ENCODE data around the gene TTC33. TPM values are rescaled to one million over a fixed set of nuclear protein-coding genes. Genes with fewer than 3 reads are reported as not detected.
A peak's percentile ranks its signal among the peaks of the same experiment; 100 is the strongest.

Gene TTC33
- total RNA-seq, 1 donor from 2014 or later, result 18.5 TPM

DNA sequence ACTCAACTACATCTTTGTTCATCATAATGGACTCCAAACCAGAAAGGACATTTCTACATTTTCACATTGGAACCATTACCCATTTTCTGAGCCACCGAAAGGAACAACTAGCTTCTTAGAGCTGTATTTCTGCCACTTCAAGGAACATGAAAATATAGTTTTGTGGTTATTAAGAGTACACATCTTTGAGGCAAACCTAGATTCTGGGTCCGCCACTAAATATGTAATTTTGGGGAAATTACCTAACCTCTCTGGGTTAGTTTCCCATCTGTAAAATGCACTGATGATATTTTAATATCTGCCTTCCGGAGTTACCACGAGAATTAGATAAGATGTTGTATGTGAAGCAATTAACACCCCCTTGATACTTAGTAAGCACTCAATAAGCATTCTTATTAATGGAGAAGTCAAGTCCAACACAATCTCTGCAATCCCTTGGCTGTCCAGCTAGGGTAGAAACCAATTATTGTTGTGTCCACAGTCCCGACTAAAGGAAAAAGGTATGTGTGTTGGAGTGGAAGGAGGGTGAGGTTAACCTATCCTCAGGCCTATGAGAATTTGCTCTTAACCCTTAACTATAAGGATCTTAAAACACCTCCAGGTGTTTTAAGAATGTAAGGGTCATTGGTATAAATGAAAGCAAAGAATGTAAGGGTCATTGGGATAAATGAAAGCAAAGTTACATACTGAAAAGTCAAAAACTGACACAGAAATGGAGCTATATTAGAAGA, 170.1 kb downstream of the TTC33 start:
- Mint-ChIP-seq H3K27ac (ENCODE audit: unreplicated experiment) (peak overlapping the region; percentile 36), H3K4me3 (no peak overlapping the region), H3K4me1 (peaks cover 9% of the 10 kb centered on the region), H3K36me3 (ENCODE audit: low read depth) (no peaks in the 10 kb centered on the region), H3K27me3 (ENCODE audit: low read depth) (no peaks in the 10 kb centered on the region), H3K9me3 (peaks cover 5% of the 10 kb centered on the region)
- no peak for DNase-seq (ENCODE audit: low read depth, low spot score)
- TF ChIP-seq, protein P1, sequence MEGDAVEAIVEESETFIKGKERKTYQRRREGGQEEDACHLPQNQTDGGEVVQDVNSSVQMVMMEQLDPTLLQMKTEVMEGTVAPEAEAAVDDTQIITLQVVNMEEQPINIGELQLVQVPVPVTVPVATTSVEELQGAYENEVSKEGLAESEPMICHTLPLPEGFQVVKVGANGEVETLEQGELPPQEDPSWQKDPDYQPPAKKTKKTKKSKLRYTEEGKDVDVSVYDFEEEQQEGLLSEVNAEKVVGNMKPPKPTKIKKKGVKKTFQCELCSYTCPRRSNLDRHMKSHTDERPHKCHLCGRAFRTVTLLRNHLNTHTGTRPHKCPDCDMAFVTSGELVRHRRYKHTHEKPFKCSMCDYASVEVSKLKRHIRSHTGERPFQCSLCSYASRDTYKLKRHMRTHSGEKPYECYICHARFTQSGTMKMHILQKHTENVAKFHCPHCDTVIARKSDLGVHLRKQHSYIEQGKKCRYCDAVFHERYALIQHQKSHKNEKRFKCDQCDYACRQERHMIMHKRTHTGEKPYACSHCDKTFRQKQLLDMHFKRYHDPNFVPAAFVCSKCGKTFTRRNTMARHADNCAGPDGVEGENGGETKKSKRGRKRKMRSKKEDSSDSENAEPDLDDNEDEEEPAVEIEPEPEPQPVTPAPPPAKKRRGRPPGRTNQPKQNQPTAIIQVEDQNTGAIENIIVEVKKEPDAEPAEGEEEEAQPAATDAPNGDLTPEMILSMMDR (conservative IDR thresholded peaks at IDR 0.05), result no peak

DNA sequence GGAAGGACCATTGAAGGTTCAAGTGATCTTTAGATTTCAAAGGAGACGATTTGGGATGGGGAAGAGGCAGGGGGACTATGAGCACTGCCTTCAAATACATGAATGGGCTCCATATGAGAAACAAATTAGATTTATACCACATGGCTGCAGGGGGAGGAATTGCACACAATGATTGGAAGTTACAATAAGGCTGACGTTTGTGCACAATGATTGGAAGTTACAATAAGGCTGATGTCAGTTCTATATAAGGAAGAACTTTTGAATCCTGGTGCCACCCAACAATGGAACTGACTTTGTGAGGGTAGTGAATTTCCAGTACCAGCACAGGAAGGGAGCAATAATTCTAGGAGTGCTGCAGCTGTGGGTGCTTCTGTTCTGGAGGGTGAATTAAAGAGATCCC, 171.7 kb downstream of the TTC33 start:
- H3K27ac Mint-ChIP-seq (ENCODE audit: unreplicated experiment), result no peak overlapping the region
- no peak for DNase-seq (ENCODE audit: low read depth, low spot score)
- no peaks in the 10 kb centered on the region for H3K27me3 Mint-ChIP-seq (ENCODE audit: low read depth)
- H3K4me1 Mint-ChIP-seq, result peaks cover 14% of the 10 kb centered on the region
- no peaks in the 10 kb centered on the region for H3K36me3 Mint-ChIP-seq (ENCODE audit: low read depth)
- H3K4me3 Mint-ChIP-seq, result no peak overlapping the region
- peaks cover 2% of the 10 kb centered on the region for H3K9me3 Mint-ChIP-seq
- TF ChIP-seq, protein P1 (conservative IDR thresholded peaks at IDR 0.05), result no peak

DNA sequence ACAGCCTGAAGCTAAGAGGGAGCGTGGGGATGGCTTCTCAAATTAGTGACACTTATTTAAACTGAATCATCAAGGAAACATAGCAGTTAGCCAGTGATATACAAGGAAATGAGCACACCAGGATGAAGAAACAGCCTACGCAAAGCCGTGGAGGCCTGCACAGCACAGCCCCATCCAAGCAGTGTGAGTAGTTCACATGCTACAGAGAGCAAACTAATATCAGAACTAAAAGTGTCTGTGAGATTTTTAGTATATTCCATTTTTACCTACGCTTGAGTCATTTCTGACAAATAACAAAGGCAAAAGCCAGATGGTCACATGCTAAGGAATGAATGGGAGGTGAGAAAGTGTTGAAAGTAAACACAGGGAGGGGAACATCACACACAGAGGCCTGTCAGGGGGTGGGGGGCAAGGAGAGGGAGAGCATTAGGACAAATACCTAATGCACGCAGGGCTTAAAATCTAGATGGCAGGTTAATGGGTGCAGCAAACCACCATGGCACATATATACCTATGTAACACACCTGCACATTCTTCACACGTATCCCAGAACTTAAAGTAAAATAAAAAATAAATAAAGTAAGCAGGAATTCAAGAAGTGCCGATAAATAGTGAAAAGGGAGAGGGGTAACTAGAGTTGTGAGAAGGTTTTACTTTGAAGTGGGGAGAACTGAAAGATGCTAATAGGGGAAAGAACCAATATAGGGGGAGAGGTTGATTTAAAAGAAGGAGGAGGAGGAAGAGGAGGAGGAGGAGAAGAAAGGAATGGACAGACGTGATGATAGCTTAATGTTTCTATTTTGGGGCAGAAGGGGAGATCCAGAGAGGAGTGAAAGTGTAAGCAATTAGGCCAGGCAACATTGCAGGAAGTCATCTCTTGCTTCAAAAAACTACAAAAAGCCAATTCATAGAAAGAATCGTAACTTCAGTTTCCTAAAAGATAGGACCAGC, 177.0 kb downstream of the TTC33 start:
- Mint-ChIP-seq H3K9me3 (no peaks in the 10 kb centered on the region), H3K27ac (ENCODE audit: unreplicated experiment) (peak overlapping the region; percentile 86)

DNA sequence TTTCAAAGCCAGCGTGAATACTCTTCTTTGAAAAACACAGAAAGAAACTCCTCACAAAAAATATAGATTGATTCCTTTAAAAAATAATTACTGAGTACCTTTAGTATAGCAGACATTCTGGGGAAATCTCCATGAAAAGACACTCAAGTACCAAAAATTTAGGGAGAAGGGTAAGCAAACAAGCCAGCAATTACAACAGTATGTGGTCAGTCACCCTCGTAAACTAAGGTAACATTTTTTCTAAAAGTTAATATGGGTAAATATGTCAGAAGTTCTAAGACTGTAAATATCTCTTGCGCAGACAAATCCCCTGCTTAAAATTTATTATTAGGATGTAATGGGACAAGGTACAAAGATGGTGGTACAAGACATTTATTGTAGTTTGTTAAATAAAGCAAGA, 178.0 kb downstream of the TTC33 start:
- no peaks in the 10 kb centered on the region for H3K9me3 Mint-ChIP-seq
- DNase-seq (ENCODE audit: low read depth, low spot score), result no peak
- H3K36me3 Mint-ChIP-seq (ENCODE audit: low read depth), result no peaks in the 10 kb centered on the region
- peaks cover 15% of the 10 kb centered on the region for H3K4me1 Mint-ChIP-seq
- no peak overlapping the region for H3K4me3 Mint-ChIP-seq
- TF ChIP-seq, protein P1 (conservative IDR thresholded peaks at IDR 0.05), result no peak
- H3K27ac Mint-ChIP-seq (ENCODE audit: unreplicated experiment), result no peak overlapping the region
- no peaks in the 10 kb centered on the region for H3K27me3 Mint-ChIP-seq (ENCODE audit: low read depth)

More for the DNA sequence above, 177.0 kb downstream of the TTC33 start:
- DNase-seq (ENCODE audit: low read depth, low spot score), result no peak
- Mint-ChIP-seq H3K4me3 (no peak overlapping the region), H3K36me3 (ENCODE audit: low read depth) (no peaks in the 10 kb centered on the region), H3K27me3 (ENCODE audit: low read depth) (no peaks in the 10 kb centered on the region), H3K4me1 (peaks cover 15% of the 10 kb centered on the region)
- TF ChIP-seq, protein P1 (conservative IDR thresholded peaks at IDR 0.05), result no peak

DNA sequence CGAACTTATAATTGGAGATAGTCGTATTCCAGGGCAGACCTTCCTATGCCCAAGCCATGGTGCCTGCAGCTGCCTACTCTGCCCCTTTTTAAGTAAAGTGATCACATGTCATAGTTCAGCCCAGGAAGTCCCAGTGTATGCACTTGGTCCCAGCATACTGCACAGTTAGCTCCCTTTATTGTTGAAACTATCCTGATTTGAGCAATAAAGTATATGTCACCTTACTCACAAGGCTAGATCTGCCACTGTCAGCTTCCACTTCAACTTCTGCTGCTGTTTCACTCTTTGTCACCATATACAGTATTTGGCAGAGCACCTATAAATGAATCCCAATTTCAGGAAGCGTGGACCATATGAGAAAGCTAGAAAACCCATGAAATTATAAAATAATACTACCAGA, 179.8 kb downstream of the TTC33 start:
- Mint-ChIP-seq H3K9me3 (peaks cover 2% of the 10 kb centered on the region), H3K4me1 (peaks cover 15% of the 10 kb centered on the region), H3K27me3 (ENCODE audit: low read depth) (no peaks in the 10 kb centered on the region), H3K36me3 (ENCODE audit: low read depth) (peaks cover 2% of the 10 kb centered on the region), H3K4me3 (no peak overlapping the region), H3K27ac (ENCODE audit: unreplicated experiment) (no peak overlapping the region)
- DNase-seq (ENCODE audit: low read depth, low spot score), result no peak
- TF ChIP-seq, protein P1 (conservative IDR thresholded peaks at IDR 0.05), result no peak

Data from neural crest cell (in vitro differentiated cells).